Stimulated activated naive CD4-positive, alpha-beta T cell (primary cell): ENCODE measurements around the gene CBLB.
A peak's percentile ranks its signal among the peaks of the same experiment; 100 is the strongest.

Source experiments
- DNase-seq, 6 experiments: peaks; one replicate each; lab custom pipeline; 2025; lab: John Stamatoyannopoulos, UW

Gene CBLB

DNA sequence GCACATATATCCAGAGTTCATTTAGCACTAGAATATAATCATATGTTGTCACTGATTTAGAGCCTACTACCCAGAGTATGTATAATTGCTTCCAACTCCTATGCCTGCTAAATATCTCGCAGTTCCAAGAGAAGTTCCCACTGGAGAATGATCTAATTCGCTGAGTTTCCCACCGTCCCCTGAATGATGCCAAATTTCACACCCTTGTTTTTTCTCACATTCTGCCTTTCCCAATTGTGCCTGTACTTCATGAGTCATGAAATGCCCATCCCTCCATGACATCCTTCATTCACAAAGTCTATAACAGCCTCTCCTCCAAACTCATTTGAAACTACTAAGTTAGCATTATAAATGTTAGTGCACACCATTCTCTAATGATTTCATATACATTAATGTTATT is 177.2 kb downstream of the CBLB start:
- DNase-seq: no peak

DNA sequence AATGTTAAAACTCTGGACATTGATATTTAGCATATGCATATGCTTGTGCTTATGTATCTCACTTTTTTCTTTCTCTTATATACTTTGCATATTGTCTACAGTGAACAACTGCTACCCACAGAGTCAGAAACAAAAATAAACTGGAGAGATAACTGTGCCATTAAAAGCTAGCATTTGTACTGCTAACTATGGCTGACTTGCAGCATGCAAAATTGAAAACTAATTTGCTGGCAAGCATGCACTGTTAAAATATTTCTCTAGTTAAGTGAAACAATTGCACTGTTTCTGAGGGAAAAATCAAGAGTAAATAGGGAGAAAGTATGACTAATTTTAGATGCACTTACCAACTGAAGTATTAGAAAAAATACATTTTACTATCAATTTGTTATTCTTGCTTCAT is 177.8 kb downstream of the CBLB start:
- DNase-seq: no peak

DNA sequence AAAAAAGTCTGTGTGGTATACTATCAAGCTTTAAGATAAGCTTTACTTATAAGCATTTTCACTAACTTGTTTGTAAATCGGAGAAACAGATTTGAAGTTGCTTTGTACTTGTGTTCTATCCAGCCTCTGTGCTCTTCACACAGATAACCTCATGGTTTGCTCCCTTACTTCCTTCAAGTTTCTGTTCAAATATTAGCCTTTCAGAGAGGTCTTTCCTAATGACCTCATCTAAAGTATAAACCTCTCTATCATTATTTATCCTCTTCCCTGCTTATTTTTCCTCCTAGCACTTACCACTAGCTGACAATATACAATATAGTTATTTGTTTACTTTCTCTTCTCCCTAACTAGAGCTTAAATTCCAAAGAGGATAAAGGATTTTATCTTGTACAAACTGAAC is 180.0 kb downstream of the CBLB start:
- DNase-seq: no peak

DNA sequence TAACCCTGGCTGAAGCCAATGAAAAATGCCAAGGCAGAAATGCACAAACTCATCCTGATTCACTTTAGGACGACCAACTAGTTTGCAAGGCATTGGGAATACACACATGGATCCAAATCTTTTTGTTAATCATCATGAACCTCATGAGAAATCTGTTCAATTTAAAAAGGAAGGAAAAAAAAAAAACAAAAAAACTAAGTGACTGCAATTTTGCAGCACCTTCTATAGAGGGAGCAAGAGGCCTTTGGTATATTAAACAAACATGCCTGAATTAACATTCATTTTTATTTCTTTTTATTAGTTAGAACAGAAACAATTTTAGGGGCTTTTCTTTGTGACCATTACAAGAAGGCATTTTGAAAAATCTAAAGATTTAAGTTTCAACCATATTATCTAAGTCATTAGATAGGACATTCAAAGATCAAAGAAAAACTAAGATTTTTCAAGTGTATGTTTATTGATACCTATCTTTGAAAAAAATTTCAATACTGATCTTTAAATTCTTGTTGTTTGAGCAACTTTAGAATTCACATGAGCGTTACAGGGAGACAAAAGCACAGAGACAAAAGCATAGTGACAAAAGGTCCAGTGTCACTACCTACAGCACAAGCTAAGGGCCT is 182.4 kb downstream of the CBLB start:
- peak in 3 of 6 experiments; percentile 17 to 58 (median 58) for DNase-seq

DNA sequence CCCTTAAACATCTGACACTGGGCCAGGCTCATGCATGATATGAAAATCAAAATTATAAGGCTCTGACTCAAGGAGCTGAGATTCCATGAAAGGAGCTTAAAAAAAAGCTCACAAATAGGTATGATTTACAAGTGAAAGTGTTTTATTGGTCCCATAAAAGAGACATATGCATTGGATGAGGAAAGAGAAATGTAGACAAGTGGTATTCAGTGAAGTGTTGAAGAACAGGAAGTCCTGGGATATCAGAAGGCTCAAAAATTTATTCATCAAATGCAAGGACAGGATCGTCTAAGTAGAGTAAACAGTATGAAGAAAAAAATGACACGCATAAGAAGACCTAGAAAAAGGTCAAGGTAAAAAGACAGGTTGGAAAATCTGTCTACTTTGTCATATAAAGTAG is 188.9 kb downstream of the CBLB start:
- DNase-seq: no peak

DNA sequence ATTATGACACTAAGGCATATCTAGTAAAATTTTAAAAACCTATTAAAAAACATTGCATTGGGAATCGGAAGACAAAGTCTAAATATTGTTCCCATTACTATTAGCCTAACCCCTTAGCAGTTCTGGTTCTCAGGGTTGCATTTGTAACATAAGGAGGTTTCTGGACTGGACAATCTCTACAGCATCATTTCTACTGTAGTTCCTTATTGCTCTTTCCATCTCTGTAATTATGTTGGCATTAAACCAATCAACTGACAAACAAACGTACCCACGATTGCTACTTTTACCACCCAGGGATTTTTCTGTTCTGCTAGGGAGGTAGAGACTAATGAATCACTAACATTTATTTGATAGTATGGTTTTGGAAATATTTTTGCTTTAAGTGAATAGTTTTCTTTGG is 190.8 kb downstream of the CBLB start:
- no peak for DNase-seq

DNA sequence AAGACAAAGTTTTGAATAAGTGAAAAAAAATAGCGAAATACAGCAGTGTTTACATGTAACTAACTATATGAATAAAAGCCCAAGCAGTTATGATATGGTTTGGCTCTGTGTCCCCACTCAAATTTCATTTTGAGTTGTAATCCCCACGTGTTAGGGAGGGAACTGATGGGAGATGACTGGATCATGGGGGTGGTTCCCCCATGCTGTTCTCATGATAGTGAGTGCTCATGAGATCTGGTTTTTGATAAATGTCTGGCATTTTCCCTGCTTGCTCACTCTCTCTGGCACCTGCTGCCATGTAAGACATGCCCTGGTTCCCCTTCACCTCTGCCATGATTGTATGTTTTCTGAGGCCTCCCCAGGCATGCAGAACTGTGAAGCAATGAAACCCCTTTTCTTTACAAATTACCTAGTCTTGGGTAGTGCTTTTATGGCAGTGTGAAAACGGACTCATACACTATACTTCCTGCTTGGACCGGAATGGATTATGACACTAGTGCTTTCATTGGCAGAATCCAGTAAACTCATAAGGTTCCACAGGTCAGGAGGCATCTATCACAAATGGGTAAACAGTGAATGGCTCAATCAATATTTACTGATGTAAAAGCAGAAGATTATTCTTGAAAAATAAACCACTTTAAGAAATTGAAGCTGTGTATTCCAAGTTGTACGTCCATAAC is 192.1 kb downstream of the CBLB start:
- DNase-seq: no peak

DNA sequence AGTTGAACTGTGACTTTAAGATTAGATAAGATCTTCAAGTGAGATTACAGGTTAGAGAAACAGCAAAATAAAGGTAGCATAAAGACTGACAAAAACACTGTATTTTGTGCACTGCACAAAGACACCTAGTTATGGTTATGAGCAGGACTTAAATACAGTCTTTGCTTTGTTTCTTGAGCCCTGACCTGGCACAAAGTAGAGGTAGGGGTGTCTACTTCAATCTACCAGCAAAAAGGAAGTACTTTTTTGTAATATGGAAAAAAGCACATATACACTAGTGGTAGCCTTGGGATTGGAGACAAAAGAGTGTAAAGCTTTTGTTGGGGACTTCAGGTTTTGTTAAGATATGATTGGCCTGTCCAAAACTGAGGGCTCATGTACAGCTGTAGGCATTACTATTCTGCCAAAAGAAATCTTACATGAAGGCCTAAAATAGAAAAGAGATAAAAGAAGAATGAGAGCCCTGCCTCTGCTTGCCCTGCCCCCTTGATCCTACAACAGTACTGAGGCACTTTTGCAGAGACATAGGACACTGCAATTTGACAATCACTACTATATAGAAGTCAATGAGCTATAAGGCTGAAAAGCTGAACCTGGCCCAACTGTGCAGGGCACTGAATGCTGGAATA is 194.3 kb downstream of the CBLB start:
- DNase-seq: no peak

DNA sequence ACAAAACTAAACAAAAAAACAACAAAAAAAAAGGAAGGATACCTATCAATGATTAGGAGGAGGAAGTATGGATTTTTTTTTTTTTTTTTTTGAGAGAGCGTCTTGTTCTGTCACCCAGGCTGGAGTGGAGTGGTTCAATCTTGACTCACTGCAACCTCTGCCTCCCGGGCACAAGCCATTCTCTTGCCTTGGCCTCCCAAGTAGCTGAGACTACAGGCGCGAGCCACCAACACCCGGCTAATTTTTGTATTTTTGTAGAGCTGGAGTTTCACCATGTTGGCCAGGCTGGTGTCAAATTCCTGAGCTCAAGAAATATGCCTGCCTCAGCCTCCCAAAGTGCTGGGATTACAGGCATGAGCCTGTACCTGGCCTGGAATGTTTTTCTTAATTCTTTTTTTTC is 195.8 kb downstream of the CBLB start:
- DNase-seq: no peak

DNA sequence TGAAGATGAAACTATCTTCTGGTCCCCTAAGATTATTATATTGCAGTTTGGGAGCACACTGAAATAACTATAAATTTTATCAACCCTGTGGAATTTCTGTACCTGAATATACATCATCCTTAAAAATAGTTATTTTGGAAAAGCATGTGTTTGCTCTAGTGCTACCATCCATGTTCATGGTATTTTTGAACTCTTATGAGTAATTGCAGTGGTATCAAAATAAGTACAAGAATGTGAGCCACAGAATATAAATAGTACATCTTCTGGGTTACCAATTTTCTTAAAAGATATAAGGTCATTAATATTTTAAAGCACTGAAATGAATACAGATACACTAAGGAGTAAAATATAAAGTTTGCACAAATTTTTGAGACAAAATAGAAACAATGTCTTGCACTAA is 206.5 kb downstream of the CBLB start:
- DNase-seq: no peak

DNA sequence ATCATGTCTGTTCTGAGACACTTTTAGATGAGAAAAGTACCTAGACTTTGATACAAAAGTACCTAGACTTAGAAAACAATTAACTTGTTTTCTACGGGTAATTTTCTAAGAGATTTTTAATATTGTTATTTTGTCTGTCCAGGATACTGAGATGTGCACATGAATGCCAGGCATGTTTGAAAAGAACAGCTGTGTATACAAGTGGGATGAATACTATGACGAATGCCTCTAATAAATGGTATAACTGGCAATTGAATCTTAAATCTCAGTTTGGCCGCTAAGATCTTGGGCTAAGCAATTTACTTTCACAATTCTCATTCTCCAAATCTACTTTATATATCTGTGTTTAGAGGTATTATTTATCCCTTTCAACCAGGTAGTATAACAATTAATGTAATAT is 207.4 kb downstream of the CBLB start:
- no peak for DNase-seq

DNA sequence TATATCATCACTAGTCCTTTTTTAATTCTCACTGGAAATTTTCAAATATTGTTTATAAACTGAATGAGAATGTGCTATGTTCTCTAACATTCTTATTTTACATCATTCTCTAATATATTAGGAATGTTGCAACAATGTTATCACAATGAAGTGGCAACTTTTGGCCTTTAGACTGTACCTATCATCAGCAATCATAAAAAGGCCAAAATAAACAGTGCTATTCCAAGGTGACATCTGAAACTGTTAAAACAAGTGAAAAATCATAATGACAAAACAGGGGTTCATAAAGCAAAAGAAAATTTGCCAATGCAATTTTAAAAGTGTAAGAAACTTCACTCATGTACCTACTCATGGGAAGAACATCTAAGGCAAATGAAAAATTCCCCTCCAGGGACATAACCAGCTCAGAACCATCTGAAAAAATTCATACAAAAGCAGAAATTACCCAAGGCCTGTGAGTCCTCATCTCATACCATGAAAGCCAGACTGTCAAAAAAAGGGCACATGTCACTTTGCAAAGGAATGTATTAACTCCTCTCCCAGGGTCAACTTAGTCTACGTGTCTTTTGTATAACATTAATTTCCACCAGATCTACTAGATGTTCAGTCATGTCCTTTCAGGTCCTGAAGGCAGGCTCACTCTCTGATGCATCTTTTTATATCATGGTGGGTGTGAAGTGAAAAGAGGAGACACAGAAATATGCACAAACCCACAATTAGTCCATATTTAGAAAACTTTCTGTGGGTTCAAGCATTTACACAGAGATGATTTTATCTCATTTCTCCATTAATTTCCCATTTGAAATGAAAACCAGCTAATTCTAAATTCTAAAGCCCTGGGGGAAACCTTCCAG is 211.9 kb downstream of the CBLB start:
- DNase-seq: no peak

DNA sequence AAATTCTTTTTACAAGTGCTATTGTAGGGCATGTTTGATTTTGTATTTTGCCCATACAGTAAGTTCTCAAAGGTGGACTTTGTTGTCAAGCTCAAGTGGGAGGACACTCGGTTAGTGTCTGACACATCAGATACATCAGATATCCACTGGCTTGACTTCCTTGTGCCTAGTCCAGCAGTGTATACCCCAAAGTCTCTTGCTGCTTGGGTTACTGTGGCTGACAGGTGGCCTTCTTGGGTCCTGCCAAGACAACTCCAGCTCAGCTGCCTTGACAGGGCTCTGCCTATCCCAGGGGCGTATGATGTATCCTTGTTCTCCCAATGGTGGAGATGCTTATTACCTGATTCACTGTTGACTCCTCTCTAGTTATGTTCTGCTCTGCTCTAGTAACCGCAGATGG is 214.9 kb downstream of the CBLB start:
- DNase-seq: no peak

DNA sequence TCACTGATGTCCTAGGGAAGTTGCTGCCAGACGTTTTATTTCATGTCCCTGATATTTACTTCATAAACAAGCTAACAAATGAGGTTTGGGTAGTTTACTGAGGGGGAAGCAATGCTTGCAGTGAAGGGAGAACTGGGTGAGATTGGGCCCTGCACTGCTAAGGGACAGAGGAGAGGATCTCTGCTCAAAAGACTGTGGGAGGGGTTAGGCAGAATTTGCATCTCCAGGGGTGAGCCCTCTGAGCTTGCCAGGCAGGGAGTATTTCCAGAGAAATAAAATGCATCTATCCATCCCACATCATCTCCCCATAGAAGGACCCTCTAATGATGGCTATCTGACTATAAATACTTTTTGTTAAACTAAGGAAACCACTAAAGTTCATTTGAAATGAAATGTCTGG is 215.6 kb downstream of the CBLB start:
- DNase-seq: no peak

DNA sequence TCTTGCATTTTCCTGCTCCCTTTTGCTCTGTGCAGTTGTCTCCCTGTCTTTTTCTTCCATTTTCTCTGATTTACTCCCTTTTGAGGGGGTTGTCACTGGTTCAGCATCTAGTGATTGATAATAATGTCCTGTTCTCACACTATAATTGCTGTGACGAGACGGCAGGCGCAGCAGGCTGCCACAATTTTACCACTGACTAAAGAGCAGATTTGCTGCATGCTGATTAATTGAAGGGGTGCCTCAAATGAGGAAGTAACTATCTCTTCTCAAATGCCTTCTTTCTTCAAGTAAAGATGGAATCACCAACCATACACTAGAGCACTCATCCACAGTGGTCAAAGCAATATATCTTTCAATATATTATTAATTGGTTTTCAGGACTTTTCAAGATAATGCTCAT is 219.3 kb downstream of the CBLB start:
- no peak for DNase-seq

DNA sequence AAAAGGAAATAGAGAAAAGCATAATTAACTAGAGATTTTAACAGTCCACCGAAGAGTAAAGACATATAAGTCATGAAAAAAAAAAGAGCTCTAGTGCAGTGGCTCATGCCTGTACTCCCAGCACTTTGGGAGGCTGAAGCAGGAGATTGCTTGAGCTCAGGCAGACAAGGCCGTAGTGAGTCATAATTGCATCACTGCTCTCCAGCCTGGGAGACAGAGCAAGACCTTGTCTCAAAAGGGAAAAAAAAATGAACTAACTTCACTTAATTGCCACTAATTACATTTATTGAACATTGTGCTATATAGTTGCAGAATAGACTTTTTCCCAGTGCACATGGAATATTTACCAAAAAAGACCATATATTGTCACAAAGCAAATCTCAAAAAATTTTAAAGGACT is 221.8 kb downstream of the CBLB start:
- no peak for DNase-seq

DNA sequence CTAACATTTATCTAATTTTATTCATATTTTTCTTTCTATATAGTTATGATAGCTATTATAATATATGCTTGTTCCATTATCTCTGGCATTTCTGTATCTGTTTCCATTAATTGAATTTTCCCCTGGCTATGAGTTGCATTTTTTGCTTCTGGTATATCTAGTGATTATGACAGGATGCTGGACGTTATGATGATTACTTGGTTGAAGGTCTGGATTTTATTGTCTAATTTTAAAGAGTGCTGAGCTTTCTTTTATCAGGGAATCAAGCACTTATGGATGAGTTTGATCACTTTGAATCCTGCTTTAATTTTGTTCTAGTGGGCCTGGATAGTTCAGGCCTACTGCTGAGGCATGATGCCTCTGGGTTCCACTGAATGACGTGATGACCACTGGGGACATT is 229.7 kb downstream of the CBLB start:
- no peak for DNase-seq

DNA sequence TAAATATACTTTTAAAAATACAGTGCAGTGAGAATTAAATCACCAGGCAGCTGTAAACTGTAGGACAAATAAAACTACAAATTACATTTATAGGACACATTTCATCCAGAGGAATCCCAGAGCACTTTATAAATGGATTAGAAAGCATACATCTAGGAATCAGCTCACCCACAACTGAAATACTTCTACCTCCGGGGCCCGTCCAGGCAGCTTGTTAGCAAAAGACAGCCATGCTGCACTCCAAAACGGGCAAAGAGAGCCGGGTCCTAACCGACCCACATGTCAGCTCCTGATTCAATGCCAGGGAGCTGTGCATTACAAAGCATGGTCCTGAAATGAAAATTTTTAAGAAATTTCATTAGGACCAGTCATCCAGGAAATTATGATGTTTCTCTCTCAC is 234.1 kb downstream of the CBLB start:
- DNase-seq: no peak

DNA sequence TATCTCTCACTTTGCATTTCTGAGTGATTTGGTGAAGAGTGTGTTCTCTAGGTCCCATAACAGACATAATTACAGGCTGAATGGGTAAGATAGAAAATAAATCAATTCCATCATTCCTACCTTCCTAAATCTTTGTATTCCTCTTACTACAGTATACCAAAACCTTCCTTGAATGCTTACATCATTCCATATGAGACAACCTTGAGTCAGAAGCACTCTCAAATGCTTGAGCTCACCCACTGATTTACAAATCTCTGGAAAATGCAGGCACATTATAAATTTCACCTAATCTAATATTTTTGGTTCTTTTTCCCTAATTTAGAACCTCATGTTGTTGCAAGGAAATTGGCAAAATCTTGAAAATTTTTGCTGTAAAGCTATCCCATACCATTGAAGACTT is 239.1 kb downstream of the CBLB start:
- no peak for DNase-seq

DNA sequence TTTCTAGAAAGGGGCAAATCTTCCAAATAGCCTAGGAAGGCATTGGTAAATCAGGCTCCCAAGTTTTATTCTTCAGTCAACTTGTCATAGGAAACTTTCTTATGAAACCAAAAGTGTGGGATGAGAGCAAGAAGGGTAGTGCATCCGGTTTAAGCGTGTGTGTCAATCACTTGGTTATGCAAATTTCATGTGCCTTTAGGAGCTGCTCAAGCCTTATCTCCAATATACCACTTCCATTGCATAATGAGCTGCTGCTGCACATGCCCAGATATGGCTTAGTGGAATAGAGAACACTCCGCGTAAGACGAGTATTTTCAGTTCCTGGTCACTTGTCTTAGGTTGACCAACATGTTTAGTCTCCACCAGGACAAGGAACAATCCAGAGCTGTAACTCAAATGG is 242.1 kb downstream of the CBLB start:
- DNase-seq: no peak

DNA sequence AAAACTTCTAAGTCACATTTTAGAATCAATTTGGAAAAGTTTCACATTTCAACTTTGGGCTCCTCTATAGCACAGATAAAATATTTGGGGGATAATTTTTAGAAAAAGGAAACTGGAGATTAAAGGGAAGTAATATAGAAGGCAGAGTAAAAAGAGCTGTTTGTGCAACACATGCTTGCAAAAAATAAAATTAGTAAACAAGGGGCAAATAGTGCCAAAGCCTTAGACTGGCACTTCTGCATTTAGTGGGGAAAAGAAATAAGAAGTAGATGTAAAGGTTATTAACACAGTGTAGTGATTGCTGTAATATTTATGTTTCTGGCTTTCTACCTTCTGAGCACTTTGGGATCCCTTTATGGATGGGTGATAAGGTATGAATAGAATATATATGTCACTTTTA is 246.6 kb downstream of the CBLB start:
- no peak for DNase-seq

DNA sequence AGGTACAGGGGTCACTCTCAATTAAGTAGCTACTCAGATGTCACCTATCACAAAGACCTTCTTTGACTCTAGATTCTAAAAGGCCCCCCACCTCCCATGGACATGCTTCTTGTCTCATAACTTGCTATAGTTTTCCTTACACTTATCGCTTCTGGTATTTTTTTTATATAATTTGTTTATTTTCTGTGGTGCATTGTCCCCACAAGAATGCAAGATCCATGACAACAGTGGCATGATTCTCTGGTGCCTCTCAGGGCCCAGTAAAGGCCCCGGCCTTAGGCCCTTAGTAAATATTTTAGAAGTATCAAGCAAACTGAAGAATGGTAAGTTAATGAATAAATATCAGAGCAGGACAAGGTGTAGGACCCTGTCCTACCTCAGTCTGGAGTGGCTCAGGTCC is 248.6 kb downstream of the CBLB start:
- DNase-seq: no peak

DNA sequence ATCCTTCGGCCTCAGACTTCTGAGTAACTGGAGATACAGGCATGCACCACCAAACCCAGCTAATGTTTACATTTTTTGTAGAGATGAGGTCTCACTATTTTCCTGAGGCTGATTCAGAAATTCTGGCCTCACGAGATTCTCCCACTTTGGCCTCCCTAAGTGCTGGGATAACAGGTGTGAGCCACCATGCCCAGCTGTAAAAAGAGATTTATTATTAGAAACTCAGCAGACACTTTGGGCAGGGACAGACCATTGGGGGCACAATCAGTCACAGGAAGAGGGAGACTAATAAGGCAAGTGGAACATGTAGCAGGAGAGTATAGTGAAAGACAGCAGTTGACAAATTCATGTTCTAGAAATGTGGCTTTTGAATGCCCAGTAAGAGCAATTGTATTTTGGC is 249.2 kb downstream of the CBLB start:
- no peak for DNase-seq
